Activated naive CD4-positive, alpha-beta T cell treated with anti-CD3 and anti-CD28 coated beads for 36 hours (primary cell): ENCODE data around the gene INAVA. TPM values are rescaled to one million over a fixed set of nuclear protein-coding genes. Genes with fewer than 3 reads are reported as not detected.
A peak's percentile ranks its signal among the peaks of the same experiment; 100 is the strongest.

Experiments used
- CTCF ChIA-PET: fragments of 350-600 bp; sonication (Branson Sonifier 250); formaldehyde crosslinking; loops from one replicate; lab custom pipeline; 2021; ENCODE audit warnings: antibody characterized with exemption; lab: Charles Lee
- DNase-seq: peaks from one replicate; pipeline ENCODE4 v3.0.0-alpha.2; 2020
- H3K27ac Mint-ChIP-seq: one replicate; pipeline ENCODE4 v1.8.0; 2021; ENCODE audit warnings: mild to moderate bottlenecking, mixed read lengths
- H3K27me3 Mint-ChIP-seq: one replicate; pipeline ENCODE4 v1.8.0; 2021; ENCODE audit warnings: low read depth, mixed read lengths
- H3K36me3 Mint-ChIP-seq: one replicate; pipeline ENCODE4 v1.8.0; 2021; ENCODE audit warnings: low read depth, mixed read lengths
- H3K4me1 Mint-ChIP-seq: one replicate; pipeline ENCODE4 v1.8.0; 2021; ENCODE audit warnings: low read depth, mixed read lengths
- H3K4me3 Mint-ChIP-seq: one replicate; pipeline ENCODE4 v1.8.0; 2021; ENCODE audit warnings: mild to moderate bottlenecking, moderate library complexity, mixed read lengths
- H3K9me3 Mint-ChIP-seq: one replicate; pipeline ENCODE4 v1.8.0; 2021; ENCODE audit warnings: mixed read lengths
- intact Hi-C: fragments of 100-400 bp; cut with micrococcal nuclease; formaldehyde crosslinking; loops from one replicate; pipeline ENCODE4 v1.15.1; 2023
- total RNA-seq, 2 experiments: library from RNA; stranded (reverse); gene quantifications; one replicate each; pipeline ENCODE4 v1.2.3, GENCODE V29; 2021

The INAVA gene
- not detected for total RNA-seq

- no peak within 1 kb of the TSS for H3K4me3 Mint-ChIP-seq
- no peaks in the 10 kb centered on the region for H3K9me3 Mint-ChIP-seq
- intact Hi-C loops = no loop called here
- H3K27ac Mint-ChIP-seq = no peak within 1 kb of the TSS
- peaks cover 19% of the 10 kb centered on the region for H3K4me1 Mint-ChIP-seq
- CTCF ChIA-PET = no interaction called here
- DNase-seq = no peak
- H3K27me3 Mint-ChIP-seq = peaks cover 36% of the 10 kb centered on the region
- H3K36me3 Mint-ChIP-seq = no peaks in the 10 kb centered on the region
These were observed at the start of gene INAVA for GRCh38 chr1:200894712-200895442. Gene INAVA, plus strand, starts transcription at chr1:200894900. Its CDS starts 3,501 bp downstream, at chr1:200898401.

- no peaks in the 10 kb centered on the region for H3K9me3 Mint-ChIP-seq
- CTCF ChIA-PET = interaction anchor here (1.3 kb wide), 1 partner anchor 223 kb away, joined by 6 read pairs; no protein-coding TSS in a partner anchor
These were observed 49.3 kb upstream of the INAVA start for GRCh38 chr1:200845360-200845759.

GRCh38 chr1:200846398-200846797 is 48.3 kb upstream of the INAVA start:
- Mint-ChIP-seq H3K27me3 (no peaks in the 10 kb centered on the region), H3K4me1 (no peaks in the 10 kb centered on the region), H3K9me3 (no peaks in the 10 kb centered on the region), H3K36me3 (peaks cover 13% of the 10 kb centered on the region), H3K4me3 (no peak overlapping the region), H3K27ac (no peak overlapping the region)
- intact Hi-C loops = no loop called here
- DNase-seq = no peak
- CTCF ChIA-PET = no interaction called here

More at GRCh38 chr1:200845360-200845759, 49.3 kb upstream of the INAVA start:
- Mint-ChIP-seq H3K36me3 (peaks cover 12% of the 10 kb centered on the region), H3K27me3 (no peaks in the 10 kb centered on the region), H3K27ac (no peak overlapping the region), H3K4me1 (no peaks in the 10 kb centered on the region), H3K4me3 (no peak overlapping the region)
- no peak for DNase-seq
- intact Hi-C loops = no loop called here

GRCh38 chr1:200849430-200849829 is 45.3 kb upstream of the INAVA start:
- no peak overlapping the region for H3K27ac Mint-ChIP-seq
- H3K4me3 Mint-ChIP-seq = no peak overlapping the region
- CTCF ChIA-PET = no interaction called here
- no peaks in the 10 kb centered on the region for H3K4me1 Mint-ChIP-seq
- no peak for DNase-seq
- H3K9me3 Mint-ChIP-seq = no peaks in the 10 kb centered on the region
- H3K27me3 Mint-ChIP-seq = no peaks in the 10 kb centered on the region
- peaks cover 18% of the 10 kb centered on the region for H3K36me3 Mint-ChIP-seq
- intact Hi-C loops = no loop called here

- CTCF ChIA-PET = interaction anchor here (0.6 to 1.4 kb wide), 2 partner anchors 12 to 39 kb away, joined by 3 read pairs; no protein-coding TSS in a partner anchor
- no peaks in the 10 kb centered on the region for H3K9me3 Mint-ChIP-seq
- intact Hi-C loops = no loop called here
- no peaks in the 10 kb centered on the region for H3K27me3 Mint-ChIP-seq
- H3K4me3 Mint-ChIP-seq = no peak overlapping the region
- H3K36me3 Mint-ChIP-seq = peaks cover 20% of the 10 kb centered on the region
- DNase-seq = no peak
- H3K27ac Mint-ChIP-seq = no peak overlapping the region
- H3K4me1 Mint-ChIP-seq = no peaks in the 10 kb centered on the region
These were observed 44.1 kb upstream of the INAVA start for GRCh38 chr1:200850554-200850953.

GRCh38 chr1:200856716-200857357 is 37.9 kb upstream of the INAVA start:
- Mint-ChIP-seq H3K4me1 (peaks cover 2% of the 10 kb centered on the region), H3K9me3 (no peaks in the 10 kb centered on the region), H3K27me3 (no peaks in the 10 kb centered on the region), H3K36me3 (peaks cover 12% of the 10 kb centered on the region), H3K4me3 (no peak overlapping the region), H3K27ac (no peak overlapping the region)
- CTCF ChIA-PET = no interaction called here
- intact Hi-C loops = no loop called here
- no peak for DNase-seq

- intact Hi-C loops = no loop called here
- H3K27ac Mint-ChIP-seq = no peak overlapping the region
- H3K36me3 Mint-ChIP-seq = peaks cover 12% of the 10 kb centered on the region
- CTCF ChIA-PET = interaction anchor here (0.7 kb wide), 1 partner anchor 182 kb away, joined by 4 read pairs; no protein-coding TSS in a partner anchor
- no peak overlapping the region for H3K4me3 Mint-ChIP-seq
- no peak for DNase-seq
- H3K4me1 Mint-ChIP-seq = peaks cover 11% of the 10 kb centered on the region
- no peaks in the 10 kb centered on the region for H3K9me3 Mint-ChIP-seq
- no peaks in the 10 kb centered on the region for H3K27me3 Mint-ChIP-seq
These were observed 36.9 kb upstream of the INAVA start for GRCh38 chr1:200857804-200858203.

- peaks cover 33% of the 10 kb centered on the region for H3K4me1 Mint-ChIP-seq
- DNase-seq = no peak
- H3K9me3 Mint-ChIP-seq = no peaks in the 10 kb centered on the region
- H3K27ac Mint-ChIP-seq = no peak overlapping the region
- CTCF ChIA-PET = no interaction called here
- H3K36me3 Mint-ChIP-seq = peaks cover 3% of the 10 kb centered on the region
- no peak overlapping the region for H3K4me3 Mint-ChIP-seq
- H3K27me3 Mint-ChIP-seq = no peaks in the 10 kb centered on the region
- intact Hi-C loops = loop anchor here (1.0 to 10.0 kb wide), 5 partner anchors 15 to 917 kb away; partner anchors contain the start of gene KIF14
These were observed 32.6 kb upstream of the INAVA start for GRCh38 chr1:200861937-200862647.

- intact Hi-C loops = loop anchor here (1.0 to 10.0 kb wide), 5 partner anchors 14 to 918 kb away; partner anchors contain the start of gene KIF14
- peak; percentile 41 for DNase-seq
- H3K4me1 Mint-ChIP-seq = peaks cover 36% of the 10 kb centered on the region
- no peaks in the 10 kb centered on the region for H3K9me3 Mint-ChIP-seq
- H3K27me3 Mint-ChIP-seq = no peaks in the 10 kb centered on the region
- H3K27ac Mint-ChIP-seq = no peak overlapping the region
- no peak overlapping the region for H3K4me3 Mint-ChIP-seq
- CTCF ChIA-PET = interaction anchor here (0.7 kb wide), 2 partner anchors 115 to 366 kb away, joined by 4 read pairs; no protein-coding TSS in a partner anchor
- peaks cover 3% of the 10 kb centered on the region for H3K36me3 Mint-ChIP-seq
These were observed 31.8 kb upstream of the INAVA start for GRCh38 chr1:200862713-200863415.

GRCh38 chr1:200866116-200866515 is 28.6 kb upstream of the INAVA start:
- Mint-ChIP-seq H3K4me1 (peaks cover 40% of the 10 kb centered on the region), H3K9me3 (no peaks in the 10 kb centered on the region), H3K4me3 (no peak overlapping the region), H3K27ac (no peak overlapping the region), H3K27me3 (peaks cover 8% of the 10 kb centered on the region), H3K36me3 (peaks cover 2% of the 10 kb centered on the region)
- no peak for DNase-seq
- intact Hi-C loops = loop anchor here (1.0 to 10.0 kb wide), 5 partner anchors 12 to 921 kb away; partner anchors contain the start of gene KIF14
- CTCF ChIA-PET = interaction anchor here (1.0 to 1.2 kb wide), 5 partner anchors 9 to 25 kb away, joined by 3 to 6 read pairs (median 4); no protein-coding TSS in a partner anchor

GRCh38 chr1:200866521-200866920 is 28.2 kb upstream of the INAVA start:
- Mint-ChIP-seq H3K4me1 (peaks cover 40% of the 10 kb centered on the region), H3K9me3 (no peaks in the 10 kb centered on the region), H3K27ac (no peak overlapping the region), H3K4me3 (no peak overlapping the region), H3K27me3 (peaks cover 12% of the 10 kb centered on the region), H3K36me3 (peaks cover 2% of the 10 kb centered on the region)
- CTCF ChIA-PET = interaction anchor here (1.1 to 1.2 kb wide), 3 partner anchors 11 to 24 kb away, joined by 4 to 6 read pairs (median 4); no protein-coding TSS in a partner anchor
- peak; percentile 71 for DNase-seq
- intact Hi-C loops = loop anchor here (1.0 to 10.0 kb wide), 5 partner anchors 12 to 922 kb away; partner anchors contain the start of gene KIF14
